HepG2 (cell line): ENCODE measurements around the gene RBCK1. TPM values are rescaled to one million over a fixed set of nuclear protein-coding genes. Genes with fewer than 3 reads are reported as not detected.

Source experiments
- ARID3A ChIP-seq: IDR thresholded peaks from 2 replicates; pipeline ENCODE4 v1.6.1; 2012; ENCODE audit warnings: low read depth, low read length, improper control_type of control experiment
- ARNTL ChIP-seq: sonication (generic); formaldehyde crosslinking; IDR thresholded peaks from 2 replicates; pipeline ENCODE4 v1.4.0; 2020; ENCODE audit warnings: mild to moderate bottlenecking, missing genetic modification reagents
- CTCF ChIP-seq: sonication (generic); formaldehyde crosslinking; IDR thresholded peaks from 2 replicates; pipeline ENCODE4 v1.5.0; 2020; ENCODE audit warnings: mild to moderate bottlenecking, missing genetic modification reagents, moderate library complexity
- ERF ChIP-seq: IDR thresholded peaks from 2 replicates; pipeline ENCODE4 v1.6.1; 2018; ENCODE audit warnings: missing biosample characterization, missing genetic modification reagents
- FIP1L1 ChIP-seq: fragments of 200-400 bp; formaldehyde crosslinking; IDR thresholded peaks from 2 replicates; pipeline ENCODE4 v1.6.1; 2018; ENCODE audit warnings: low read depth, mild to moderate bottlenecking, low read length, moderate library complexity, borderline replicate concordance; ENCODE audit not compliant: insufficient read depth
- IRF2 ChIP-seq: IDR thresholded peaks from 2 replicates; pipeline ENCODE4 v1.6.1; 2018; ENCODE audit warnings: missing genetic modification reagents, missing compliant biosample characterization
- KDM6A ChIP-seq: IDR thresholded peaks from 2 replicates; pipeline ENCODE4 v1.6.1; 2016; ENCODE audit warnings: low read depth
- MATR3 ChIP-seq: sonication (generic); formaldehyde crosslinking; IDR thresholded peaks from 2 replicates; pipeline ENCODE4 v1.4.0; 2020; ENCODE audit warnings: missing genetic modification reagents
- MLXIP ChIP-seq: sonication (generic); formaldehyde crosslinking; IDR thresholded peaks from 2 replicates; pipeline ENCODE4 v1.9.0; 2021; ENCODE audit warnings: missing genetic modification reagents, borderline replicate concordance
- PATZ1 ChIP-seq: sonication (generic); formaldehyde crosslinking; IDR thresholded peaks from 2 replicates; pipeline ENCODE4 v1.4.0; 2020; ENCODE audit warnings: missing genetic modification reagents
- SATB2 ChIP-seq: sonication (generic); formaldehyde crosslinking; IDR thresholded peaks from 2 replicates; pipeline ENCODE4 v1.5.0; 2020; ENCODE audit warnings: missing genetic modification reagents
- SP4 ChIP-seq: sonication (generic); formaldehyde crosslinking; IDR thresholded peaks from 2 replicates; pipeline ENCODE4 v1.8.1; 2023; ENCODE audit warnings: mild to moderate bottlenecking, missing genetic modification reagents
- TAF1 ChIP-seq: sonication (generic); formaldehyde crosslinking; IDR thresholded peaks from 2 replicates; pipeline ENCODE4 v1.4.0; 2020; ENCODE audit warnings: missing genetic modification reagents
- TSC22D2 ChIP-seq: sonication (generic); formaldehyde crosslinking; IDR thresholded peaks from 2 replicates; pipeline ENCODE4 v1.5.1; 2020; ENCODE audit warnings: missing genetic modification reagents, mild to moderate bottlenecking, borderline replicate concordance
- XRCC5 ChIP-seq: fragments of 200-400 bp; formaldehyde crosslinking; optimal IDR thresholded peaks from 2 replicates; pipeline ENCODE3; 2017; ENCODE audit warnings: mild to moderate bottlenecking, low read length
- ZBTB7A ChIP-seq: sonication (generic); formaldehyde crosslinking; IDR thresholded peaks from 2 replicates; pipeline ENCODE4 v1.8.0; 2022; ENCODE audit warnings: mild to moderate bottlenecking, missing genetic modification reagents
- ZFP36L2 ChIP-seq: sonication (generic); formaldehyde crosslinking; IDR thresholded peaks from 2 replicates; pipeline ENCODE4 v1.4.0; 2020; ENCODE audit warnings: missing genetic modification reagents
- ZNF468 ChIP-seq: sonication (generic); formaldehyde crosslinking; IDR thresholded peaks from 2 replicates; pipeline ENCODE4 v1.8.0; 2022; ENCODE audit warnings: mild to moderate bottlenecking, moderate library complexity, missing genetic modification reagents
- ZNF512 ChIP-seq: sonication (generic); formaldehyde crosslinking; IDR thresholded peaks from 2 replicates; pipeline ENCODE4 v1.4.0; 2020; ENCODE audit warnings: mild to moderate bottlenecking, missing genetic modification reagents
- polyA plus RNA-seq, 8 experiments: library from polyadenylated mRNA; depleted of rRNA in 3 of 8; stranded (reverse) in 7 of 8; unstranded in 1 of 8; fragments of >200 nt; fragmentation: Illumina TruSeq in 4 of 8; extraction: Trizol in 4 of 8; gene quantifications; 2 replicates each; pipeline versions ENCODE4 v1.2.1 to v1.2.3, GENCODE V29; 2011 to 2016; ENCODE audit warnings: low read depth in 4 of 8, missing spikeins in 1 of 8, mixed read lengths in 1 of 8; ENCODE audit not compliant: insufficient read depth in 1 of 8
- total RNA-seq, 5 experiments: library from RNA; depleted of rRNA; stranded (reverse); fragments of >200 nt; fragmentation: Illumina TruSeq; extraction: Trizol; gene quantifications; 2 replicates each; pipeline ENCODE4 v1.2.3, GENCODE V29; 2016; ENCODE audit warnings: low read depth in 1 of 5

Gene RBCK1
- total and polyA plus RNA-seq, 2 of the 13 experiments (the other 11 are each of a cell fraction or from before 2014, with no cell fraction given) = 149 to 215 TPM

GRCh38 chr20:396619-397431 lies 11.3 kb upstream of the RBCK1 start (continued):
- TF ChIP-seq ARID3A (no peak; the same call in 1 of the 2 replicates), IRF2 (peak; percentile 99), PATZ1 (CRISPR knock-in tag) (peak; percentile 86), TAF1 (peak; percentile 53; the same call in 1 of the 2 replicates), FIP1L1 (peak; percentile 38; the same call in 1 of the 2 replicates), MATR3 (CRISPR knock-in tag) (no peak), CTCF (CRISPR knock-in tag) (peak; percentile 39; the same call in 1 of the 2 replicates), SP4 (CRISPR knock-in tag) (peak; percentile 81), KDM6A (CRISPR knock-in tag) (peak; percentile 91), ZFP36L2 (CRISPR knock-in tag) (no peak), ERF (CRISPR knock-in tag) (peak; percentile 96), MLXIP (peak; percentile 50; the same call in 1 of the 2 replicates), ZNF512 (CRISPR knock-in tag) (no peak), SATB2 (no peak), TSC22D2 (CRISPR knock-in tag) (peak; percentile 92; the same call in 1 of the 2 replicates), ARNTL (CRISPR knock-in tag) (peak; percentile 83), ZNF468 (no peak), XRCC5 (peak; percentile 55), ZBTB7A (CRISPR knock-in tag) (peak; percentile 42; the same call in 1 of the 2 replicates)
